ENCODE results near the gene CFAP97. TPM values are rescaled to one million over a fixed set of nuclear protein-coding genes. Genes with fewer than 3 reads are reported as not detected.
"Not testable (repeated sequence)": the region's sequence is repeated elsewhere in the genome, so short reads cannot be mapped to it uniquely, and the experiment has no call there.

CFAP97 gene
- polyA plus RNA-seq, 1 donor (not counting 4 experiments of a cell fraction or from before 2014, with no cell fraction given): 24.9 TPM

- DNase-seq (ENCODE audit: low read depth, low spot score): no peak
- no peak overlapping the region for H2AFZ ChIP-seq (ENCODE audit: control insufficient read depth, low read length)
- no peak for TF ChIP-seq EZH2 (IDR thresholded peaks at IDR 0.05; ENCODE audit: low read length)
- TF ChIP-seq CTCF (optimal IDR thresholded peaks at IDR 0.05 in 1 of 3, IDR thresholded peaks at IDR 0.05 in 1 of 3, conservative IDR thresholded peaks at IDR 0.05 in 1 of 3; ENCODE audit: extremely low read depth in 1 of 3, insufficient read depth in 2 of 3, low read length in 3 of 3): no peak
- H3K4me3 ChIP-seq (ENCODE audit: control insufficient read depth in 2 of 3, extremely low read depth in 1 of 3, insufficient read depth in 2 of 3, low read depth in 1 of 3, low read length in 3 of 3): no peak overlapping the region
- no peak overlapping the region for H3K4me2 ChIP-seq (ENCODE audit: control insufficient read depth, extremely low read depth, insufficient read depth, low read depth, low read length)
- H3K27me3 ChIP-seq (ENCODE audit: control insufficient read depth, extremely low read depth, insufficient read depth, low read length): no peaks in the 10 kb centered on the region
- H3K27ac ChIP-seq (ENCODE audit: control insufficient read depth, insufficient read depth, low read length): no peak overlapping the region
- H3K9me3 ChIP-seq (ENCODE audit: control insufficient read depth, low read depth, low read length): no peaks in the 10 kb centered on the region
- no peak for FAIRE-seq
- no peaks in the 10 kb centered on the region for H4K20me1 ChIP-seq (ENCODE audit: control insufficient read depth, extremely low read depth, insufficient read depth, low read length)
- no peak overlapping the region for H3K9ac ChIP-seq (ENCODE audit: control insufficient read depth, extremely low read depth, insufficient read depth, low read length)
- H3K9me1 ChIP-seq (ENCODE audit: control insufficient read depth, extremely low read depth, insufficient read depth, low read length): no peaks in the 10 kb centered on the region
- no peaks in the 10 kb centered on the region for H3K4me1 ChIP-seq (ENCODE audit: control insufficient read depth, extremely low read depth, insufficient read depth, low read length)
- dilution Hi-C loops (cut with MboI; ENCODE audit: extremely low pct_ligation_motif_present, low sequenced_read_pairs): no loop called here
- H3K36me3 ChIP-seq (ENCODE audit: control insufficient read depth in 2 of 2, extremely low read depth in 1 of 2, insufficient read depth in 2 of 2, low read length in 2 of 2): no peaks in the 10 kb centered on the region
- H3K79me2 ChIP-seq (ENCODE audit: control insufficient read depth, insufficient read depth, low read length): no peaks in the 10 kb centered on the region
Observed at GRCh38 chr4:185242749-185243533, 39.1 kb upstream of the CFAP97 start.

DNA sequence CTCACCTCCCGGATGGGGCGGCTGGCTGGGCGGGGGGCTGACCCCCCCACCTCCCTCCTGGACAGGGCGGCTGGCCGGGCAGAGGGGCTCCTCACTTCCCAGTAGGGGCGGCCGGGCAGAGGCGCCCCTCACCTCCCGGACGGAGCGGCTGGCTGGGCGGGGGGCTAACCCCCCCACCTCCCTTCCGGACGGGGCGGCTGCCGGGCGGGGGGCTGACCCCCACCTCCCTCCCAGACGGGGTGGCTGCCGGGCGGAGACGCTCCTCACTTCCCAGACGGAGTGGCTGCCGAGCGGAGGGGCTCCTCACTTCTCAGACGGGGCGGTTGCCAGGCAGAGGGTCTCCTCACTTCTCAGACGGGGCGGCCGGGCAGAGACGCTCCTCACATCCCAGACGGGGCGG, 36.7 kb upstream of the CFAP97 start:
- H3K27ac ChIP-seq (ENCODE audit: control insufficient read depth, insufficient read depth, low read length); dilution Hi-C loops (cut with MboI; ENCODE audit: extremely low pct_ligation_motif_present, low sequenced_read_pairs); H3K4me2 ChIP-seq (ENCODE audit: control insufficient read depth, extremely low read depth, insufficient read depth, low read depth, low read length); H2AFZ ChIP-seq (ENCODE audit: control insufficient read depth, low read length); H3K9ac ChIP-seq (ENCODE audit: control insufficient read depth, extremely low read depth, insufficient read depth, low read length); H4K20me1 ChIP-seq (ENCODE audit: control insufficient read depth, extremely low read depth, insufficient read depth, low read length); H3K4me1 ChIP-seq (ENCODE audit: control insufficient read depth, extremely low read depth, insufficient read depth, low read length); FAIRE-seq; DNase-seq (ENCODE audit: low read depth, low spot score); H3K79me2 ChIP-seq (ENCODE audit: control insufficient read depth, insufficient read depth, low read length); H3K9me1 ChIP-seq (ENCODE audit: control insufficient read depth, extremely low read depth, insufficient read depth, low read length); H3K27me3 ChIP-seq (ENCODE audit: control insufficient read depth, extremely low read depth, insufficient read depth, low read length); H3K4me3 ChIP-seq (ENCODE audit: control insufficient read depth in 2 of 3, extremely low read depth in 1 of 3, insufficient read depth in 2 of 3, low read depth in 1 of 3, low read length in 3 of 3); H3K9me3 ChIP-seq (ENCODE audit: control insufficient read depth, low read depth, low read length); H3K36me3 ChIP-seq (ENCODE audit: control insufficient read depth in 2 of 2, extremely low read depth in 1 of 2, insufficient read depth in 2 of 2, low read length in 2 of 2): not testable (repeated sequence)

- Histone ChIP-seq H3K9me3 (ENCODE audit: control insufficient read depth, low read depth, low read length) (no peaks in the 10 kb centered on the region), H3K4me2 (ENCODE audit: control insufficient read depth, extremely low read depth, insufficient read depth, low read depth, low read length) (no peak overlapping the region), H3K9ac (ENCODE audit: control insufficient read depth, extremely low read depth, insufficient read depth, low read length) (no peak overlapping the region), H3K9me1 (ENCODE audit: control insufficient read depth, extremely low read depth, insufficient read depth, low read length) (no peaks in the 10 kb centered on the region), H3K4me1 (ENCODE audit: control insufficient read depth, extremely low read depth, insufficient read depth, low read length) (no peaks in the 10 kb centered on the region), H3K79me2 (ENCODE audit: control insufficient read depth, insufficient read depth, low read length) (no peaks in the 10 kb centered on the region), H3K36me3 (ENCODE audit: control insufficient read depth in 2 of 2, extremely low read depth in 1 of 2, insufficient read depth in 2 of 2, low read length in 2 of 2) (no peaks in the 10 kb centered on the region), H3K27me3 (ENCODE audit: control insufficient read depth, extremely low read depth, insufficient read depth, low read length) (no peaks in the 10 kb centered on the region), H3K4me3 (ENCODE audit: control insufficient read depth in 2 of 3, extremely low read depth in 1 of 3, insufficient read depth in 2 of 3, low read depth in 1 of 3, low read length in 3 of 3) (no peak overlapping the region), H3K27ac (ENCODE audit: control insufficient read depth, insufficient read depth, low read length) (no peak overlapping the region), H4K20me1 (ENCODE audit: control insufficient read depth, extremely low read depth, insufficient read depth, low read length) (no peaks in the 10 kb centered on the region), H2AFZ (ENCODE audit: control insufficient read depth, low read length) (no peak overlapping the region)
- no peak for DNase-seq (ENCODE audit: low read depth, low spot score)
- dilution Hi-C loops (cut with MboI; ENCODE audit: extremely low pct_ligation_motif_present, low sequenced_read_pairs): no loop called here
- no peak for TF ChIP-seq CTCF (optimal IDR thresholded peaks at IDR 0.05 in 1 of 3, IDR thresholded peaks at IDR 0.05 in 1 of 3, conservative IDR thresholded peaks at IDR 0.05 in 1 of 3; ENCODE audit: extremely low read depth in 1 of 3, insufficient read depth in 2 of 3, low read length in 3 of 3)
- no peak for TF ChIP-seq EZH2 (IDR thresholded peaks at IDR 0.05; ENCODE audit: low read length)
- no peak for FAIRE-seq
Observed at GRCh38 chr4:185238750-185239149, 35.0 kb upstream of the CFAP97 start.

All from keratinocyte (primary cell).